IMR-90 (cell line): ENCODE measurements around the gene CCNA1. TPM values are rescaled to one million over a fixed set of nuclear protein-coding genes. Genes with fewer than 3 reads are reported as not detected.

Experiments
- ATAC-seq: fragments of 200-7000 bp; cut with Tn5 transposase; 2 replicates; pipeline ENCODE4 v1.9.1; 2020; ENCODE audit warnings: low read depth, mild to moderate bottlenecking, moderate library complexity
- BruUV-seq: library from RNA; stranded (reverse); fragments of 400-500 nt; replicated peaks from 2 replicates; lab custom pipeline; 2021; lab: Mats Ljungman, UMichigan
- CTCF ChIA-PET: fragments of 300-600 bp; formaldehyde crosslinking; extraction: SDS; loops from one replicate; lab custom pipeline; 2021; ENCODE audit warnings: antibody characterized with exemption; lab: Yijun Ruan, JAX
- POLR2A ChIA-PET: fragments of 300-600 bp; sonication (Branson Sonifier 250); formaldehyde crosslinking; loops from one replicate; lab custom pipeline; 2022; ENCODE audit warnings: antibody characterized with exemption; ENCODE audit not compliant: unreplicated experiment; lab: Charles Lee
- DNase-seq: peaks from one replicate; pipeline ENCODE4 v3.0.0; 2013
- H2AFZ ChIP-seq: replicated peaks from 2 replicates; pipeline ENCODE3; 2013; ENCODE audit warnings: low read length, mild to moderate bottlenecking; ENCODE audit not compliant: poor library complexity
- H2AK5ac ChIP-seq: 2 replicates; pipeline ENCODE4 v1.6.1; 2013; ENCODE audit warnings: low read depth, low read length, inconsistent platforms
- H2AK9ac ChIP-seq: replicated peaks from 2 replicates; pipeline ENCODE3; 2013; ENCODE audit warnings: mild to moderate bottlenecking, low read depth, low read length, moderate library complexity; ENCODE audit not compliant: poor library complexity
- H2BK120ac ChIP-seq: 2 replicates; pipeline ENCODE4 v1.6.1; 2013; ENCODE audit warnings: low read depth, low read length, inconsistent platforms
- H2BK15ac ChIP-seq: 3 replicates; pipeline ENCODE4 v1.6.1; 2013; ENCODE audit warnings: low read depth, low read length, inconsistent platforms
- H2BK20ac ChIP-seq: 2 replicates; pipeline ENCODE4 v1.6.1; 2013; ENCODE audit warnings: low read depth, mild to moderate bottlenecking, inconsistent platforms, low read length, moderate library complexity
- H2BK5ac ChIP-seq: 2 replicates; pipeline ENCODE4 v1.6.1; 2013; ENCODE audit warnings: mild to moderate bottlenecking, low read depth, low read length, inconsistent platforms; ENCODE audit not compliant: poor library complexity, severe bottlenecking
- H3K14ac ChIP-seq: replicated peaks from 2 replicates; pipeline ENCODE4 v1.6.1; 2013; ENCODE audit warnings: low read depth, low read length, inconsistent platforms
- H3K18ac ChIP-seq: 2 replicates; pipeline ENCODE4 v1.6.1; 2013; ENCODE audit warnings: low read depth, low read length, control low read depth
- H3K23ac ChIP-seq: 2 replicates; pipeline ENCODE4 v1.6.1; 2013; ENCODE audit warnings: low read depth, low read length, inconsistent platforms
- H3K27ac ChIP-seq: 2 replicates; pipeline ENCODE4 v1.5.1; 2013; ENCODE audit warnings: mild to moderate bottlenecking, control low read depth, low read length; ENCODE audit not compliant: insufficient read depth
- H3K27me3 ChIP-seq: 2 replicates; pipeline ENCODE4 v1.6.1; 2013; ENCODE audit warnings: low read length; ENCODE audit not compliant: control insufficient read depth, insufficient read depth
- H3K36me3 ChIP-seq: 2 replicates; pipeline ENCODE4 v1.6.1; 2013; ENCODE audit warnings: low read length, mixed read lengths; ENCODE audit not compliant: control insufficient read depth, insufficient read depth
- H3K4ac ChIP-seq: 2 replicates; pipeline ENCODE4 v1.6.1; 2013; ENCODE audit warnings: low read depth, low read length, inconsistent platforms
- H3K4me1 ChIP-seq: 2 replicates; pipeline ENCODE4 v1.6.1; 2013; ENCODE audit warnings: low read length, mixed read lengths; ENCODE audit not compliant: control insufficient read depth, insufficient read depth
- H3K4me2 ChIP-seq: 2 replicates; pipeline ENCODE4 v1.6.1; 2013; ENCODE audit warnings: low read depth, mild to moderate bottlenecking, control low read depth, low read length, moderate library complexity
- H3K4me3 ChIP-seq: 2 replicates; pipeline ENCODE4 v1.5.1; 2013; ENCODE audit warnings: low read depth, mild to moderate bottlenecking, control low read depth, low read length, moderate library complexity; ENCODE audit not compliant: insufficient read depth
- H3K56ac ChIP-seq: 2 replicates; pipeline ENCODE4 v1.6.1; 2013; ENCODE audit warnings: low read length, inconsistent platforms; ENCODE audit not compliant: insufficient read depth; ENCODE audit errors: extremely low read depth
- H3K79me1 ChIP-seq, 2 experiments: 2 replicates each; pipeline ENCODE4 v1.6.1; 2013; ENCODE audit warnings: low read length in 2 of 2, inconsistent platforms in 1 of 2, low read depth in 1 of 2
- H3K9ac ChIP-seq: 2 replicates; pipeline ENCODE4 v1.6.1; 2013; ENCODE audit warnings: low read depth, low read length, control low read depth
- H3K9me1 ChIP-seq: 2 replicates; pipeline ENCODE4 v1.6.1; 2013; ENCODE audit warnings: low read length, inconsistent platforms; ENCODE audit not compliant: insufficient read depth
- H3K9me3 ChIP-seq: 2 replicates; pipeline ENCODE4 v1.6.1; 2013; ENCODE audit warnings: low read length; ENCODE audit not compliant: control insufficient read depth, insufficient read depth
- H4K20me1 ChIP-seq: 2 replicates; pipeline ENCODE4 v1.6.1; 2013; ENCODE audit warnings: low read length, inconsistent platforms; ENCODE audit not compliant: insufficient read depth
- H4K5ac ChIP-seq: 2 replicates; pipeline ENCODE4 v1.6.1; 2013; ENCODE audit warnings: mild to moderate bottlenecking, low read depth, low read length, control low read depth
- H4K8ac ChIP-seq, 2 experiments: 2 replicates each; pipeline ENCODE4 v1.6.1; 2013; ENCODE audit warnings: low read depth in 2 of 2, low read length in 2 of 2, control low read depth in 1 of 2, inconsistent platforms in 1 of 2
- H4K91ac ChIP-seq: 2 replicates; pipeline ENCODE4 v1.6.1; 2013; ENCODE audit warnings: low read depth, low read length, inconsistent platforms; ENCODE audit not compliant: insufficient read depth
- BHLHE40 ChIP-seq: fragments of 150-350 bp; IDR thresholded peaks from 2 replicates; pipeline ENCODE4 v1.6.1; 2016; ENCODE audit warnings: mild to moderate bottlenecking, low read depth, low read length
- CEBPB ChIP-seq: IDR thresholded peaks from 2 replicates; pipeline ENCODE4 v1.6.1; 2012; ENCODE audit warnings: low read depth, low read length, improper control_type of control experiment
- CHD1 ChIP-seq: IDR thresholded peaks from 2 replicates; pipeline ENCODE4 v1.6.1; 2012; ENCODE audit warnings: low read depth, low read length, improper control_type of control experiment
- FOS ChIP-seq: fragments of 150-350 bp; IDR thresholded peaks from 2 replicates; pipeline ENCODE4 v1.6.1; 2016; ENCODE audit warnings: low read depth, low read length
- MAFK ChIP-seq: IDR thresholded peaks from 2 replicates; pipeline ENCODE4 v1.6.1; 2012; ENCODE audit warnings: low read depth, low read length, improper control_type of control experiment
- MAZ ChIP-seq: IDR thresholded peaks from 2 replicates; pipeline ENCODE4 v1.6.1; 2012; ENCODE audit warnings: low read depth, mild to moderate bottlenecking, low read length, improper control_type of control experiment, moderate library complexity, borderline replicate concordance
- MXI1 ChIP-seq: IDR thresholded peaks from 2 replicates; pipeline ENCODE4 v1.6.1; 2012; ENCODE audit warnings: low read depth, mild to moderate bottlenecking, low read length, moderate library complexity, borderline replicate concordance
- NFE2L2 ChIP-seq: fragments of 150-350 bp; IDR thresholded peaks from 2 replicates; pipeline ENCODE4 v1.6.1; 2016; ENCODE audit warnings: low read depth, mild to moderate bottlenecking, low read length
- POLR2A ChIP-seq: IDR thresholded peaks from 2 replicates; pipeline ENCODE4 v1.6.1; 2012; ENCODE audit warnings: mild to moderate bottlenecking, low read depth, low read length
- RAD21 ChIP-seq: IDR thresholded peaks from 2 replicates; pipeline ENCODE4 v1.6.1; 2012; ENCODE audit warnings: low read length, improper control_type of control experiment
- RCOR1 ChIP-seq: IDR thresholded peaks from 2 replicates; pipeline ENCODE4 v1.6.1; 2012; ENCODE audit warnings: mild to moderate bottlenecking, low read length, improper control_type of control experiment; ENCODE audit not compliant: insufficient replicate concordance
- RFX5 ChIP-seq: IDR thresholded peaks from 2 replicates; pipeline ENCODE4 v1.8.0; 2012; ENCODE audit warnings: low read depth, mild to moderate bottlenecking, low read length, moderate library complexity
- SMC3 ChIP-seq: fragments of 150-350 bp; IDR thresholded peaks from 2 replicates; pipeline ENCODE4 v1.6.1; 2016; ENCODE audit warnings: low read depth, mild to moderate bottlenecking, antibody characterized with exemption, low read length, moderate library complexity
- WGBS, 2 experiments: methylation state at CpG; one replicate each; pipeline versions ENCODE4 v1.1.5 to v1.1.7; 2013; ENCODE audit warnings: missing lambda C conversion rate in 2 of 2; ENCODE audit not compliant: insufficient read length in 1 of 2; ENCODE audit errors: extremely low coverage in 2 of 2; 5-methylcytosine and 5-hydroxymethylcytosine counted together
- dilution Hi-C: fragments of 300-500 bp; cut with HindIII; formaldehyde crosslinking; loops from one replicate; pipeline ENCODE4 v1.14.3; 2018; ENCODE audit warnings: low sequenced_read_pairs; ENCODE audit not compliant: unreplicated experiment
- in situ Hi-C: fragments of 300-500 bp; cut with MboI; formaldehyde crosslinking; loops from 3 replicates; pipeline ENCODE4 v1.14.3; 2019; ENCODE audit warnings: low sequenced_read_pairs, inconsistent platforms, mixed read lengths
- intact Hi-C: fragments of 100-400 bp; cut with micrococcal nuclease; formaldehyde crosslinking; loops from 2 replicates; pipeline ENCODE4 v1.10.0; 2022
- polyA plus RNA-seq, 3 experiments: library from polyadenylated mRNA; depleted of rRNA; stranded (reverse); fragments of >200 nt; gene quantifications; 2 replicates each; pipeline ENCODE4 v1.2.3, GENCODE V29; 2012; ENCODE audit warnings: low replicate concordance in 1 of 3
- total RNA-seq: library from RNA; depleted of rRNA; stranded (reverse); fragments of >200 nt; gene quantifications from 2 replicates; pipeline ENCODE4 v1.2.3, GENCODE V29; 2012
- TF ChIP-seq, protein P1 (sequence below): fragments of 150-350 bp; IDR thresholded peaks from 2 replicates; pipeline ENCODE4 v1.6.1; 2016; ENCODE audit warnings: low read depth, mild to moderate bottlenecking, low read length, moderate library complexity, borderline replicate concordance
- TF ChIP-seq, protein P2 (sequence below): conservative IDR thresholded peaks from 2 replicates; pipeline ENCODE4 v1.5.1; 2012; ENCODE audit warnings: mild to moderate bottlenecking, low read depth, low read length, improper control_type of control experiment

The CCNA1 gene
- total and polyA plus RNA-seq, 2 of the 4 experiments (the other 2 are of a cell fraction) = 0.07 TPM; not detected in 1

DNA sequence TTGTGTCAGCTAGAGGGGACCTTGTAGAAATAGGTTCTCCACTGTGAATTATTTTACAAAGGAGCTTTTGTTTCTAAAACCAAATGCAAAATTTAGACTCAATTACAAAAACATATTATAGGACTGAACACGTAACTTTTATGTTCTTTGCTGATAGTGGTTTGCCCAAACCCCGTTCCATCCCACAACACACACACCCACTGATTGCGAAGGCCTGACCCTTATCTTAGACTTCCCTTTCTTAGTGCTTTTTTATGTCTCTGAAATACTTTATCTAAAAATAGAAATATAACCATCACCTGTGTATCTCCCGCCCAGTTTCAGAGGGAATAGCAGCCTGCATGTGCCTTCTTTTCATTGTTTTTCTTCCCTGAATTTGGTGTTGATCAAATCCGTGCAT is 13.0 kb downstream of the CCNA1 start:
- H2AK5ac ChIP-seq = no peak overlapping the region
- WGBS, 2 experiments = no CpG with 5 or more reads among the region's 5 CpGs
- dilution Hi-C loops (no loop called here), in situ Hi-C loops (no loop called here), intact Hi-C loops (no loop called here)
- no peak overlapping the region for H4K91ac ChIP-seq
- H4K5ac ChIP-seq = no peak overlapping the region
- no peak overlapping the region for H3K27ac ChIP-seq
- H3K56ac ChIP-seq = no peak overlapping the region
- no peak overlapping the region for H3K4me2 ChIP-seq
- ATAC-seq (no peak), DNase-seq (no peak)
- no peaks in the 10 kb centered on the region for H3K9me1 ChIP-seq
- H3K79me1 ChIP-seq = no peaks in the 10 kb centered on the region
- no peak overlapping the region for H2BK120ac ChIP-seq
- peaks cover 2% of the 10 kb centered on the region; the same call in 1 of the 2 replicates for H3K27me3 ChIP-seq
- H2BK15ac ChIP-seq = no peak overlapping the region
- H4K8ac ChIP-seq = no peak overlapping the region
- H2AK9ac ChIP-seq = no peak overlapping the region
- no peak overlapping the region for H3K9ac ChIP-seq
- H3K9me3 ChIP-seq = no peaks in the 10 kb centered on the region
- no peak overlapping the region for H3K4me3 ChIP-seq
- no peak overlapping the region for H3K4ac ChIP-seq
- H2BK20ac ChIP-seq = no peak overlapping the region
- H3K14ac ChIP-seq = no peak overlapping the region
- ChIA-PET CTCF (no interaction called here), POLR2A (no interaction called here)
- no peak overlapping the region for H2BK5ac ChIP-seq
- no TSS peak for BruUV-seq
- no peaks in the 10 kb centered on the region for H4K20me1 ChIP-seq
- no peak overlapping the region for H3K23ac ChIP-seq
- no peaks in the 10 kb centered on the region for H3K36me3 ChIP-seq
- no peaks in the 10 kb centered on the region for H3K4me1 ChIP-seq
- H2AFZ ChIP-seq = no peak overlapping the region
- TF ChIP-seq MAFK (no peak), RAD21 (no peak), CHD1 (no peak), MXI1 (no peak), SMC3 (no peak), CEBPB (no peak), RCOR1 (no peak), BHLHE40 (no peak), NFE2L2 (no peak), MAZ (no peak), FOS (no peak), RFX5 (no peak), POLR2A (no peak)
- TF ChIP-seq, protein P1, sequence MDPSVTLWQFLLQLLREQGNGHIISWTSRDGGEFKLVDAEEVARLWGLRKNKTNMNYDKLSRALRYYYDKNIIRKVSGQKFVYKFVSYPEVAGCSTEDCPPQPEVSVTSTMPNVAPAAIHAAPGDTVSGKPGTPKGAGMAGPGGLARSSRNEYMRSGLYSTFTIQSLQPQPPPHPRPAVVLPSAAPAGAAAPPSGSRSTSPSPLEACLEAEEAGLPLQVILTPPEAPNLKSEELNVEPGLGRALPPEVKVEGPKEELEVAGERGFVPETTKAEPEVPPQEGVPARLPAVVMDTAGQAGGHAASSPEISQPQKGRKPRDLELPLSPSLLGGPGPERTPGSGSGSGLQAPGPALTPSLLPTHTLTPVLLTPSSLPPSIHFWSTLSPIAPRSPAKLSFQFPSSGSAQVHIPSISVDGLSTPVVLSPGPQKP = no peak
- TF ChIP-seq, protein P2, sequence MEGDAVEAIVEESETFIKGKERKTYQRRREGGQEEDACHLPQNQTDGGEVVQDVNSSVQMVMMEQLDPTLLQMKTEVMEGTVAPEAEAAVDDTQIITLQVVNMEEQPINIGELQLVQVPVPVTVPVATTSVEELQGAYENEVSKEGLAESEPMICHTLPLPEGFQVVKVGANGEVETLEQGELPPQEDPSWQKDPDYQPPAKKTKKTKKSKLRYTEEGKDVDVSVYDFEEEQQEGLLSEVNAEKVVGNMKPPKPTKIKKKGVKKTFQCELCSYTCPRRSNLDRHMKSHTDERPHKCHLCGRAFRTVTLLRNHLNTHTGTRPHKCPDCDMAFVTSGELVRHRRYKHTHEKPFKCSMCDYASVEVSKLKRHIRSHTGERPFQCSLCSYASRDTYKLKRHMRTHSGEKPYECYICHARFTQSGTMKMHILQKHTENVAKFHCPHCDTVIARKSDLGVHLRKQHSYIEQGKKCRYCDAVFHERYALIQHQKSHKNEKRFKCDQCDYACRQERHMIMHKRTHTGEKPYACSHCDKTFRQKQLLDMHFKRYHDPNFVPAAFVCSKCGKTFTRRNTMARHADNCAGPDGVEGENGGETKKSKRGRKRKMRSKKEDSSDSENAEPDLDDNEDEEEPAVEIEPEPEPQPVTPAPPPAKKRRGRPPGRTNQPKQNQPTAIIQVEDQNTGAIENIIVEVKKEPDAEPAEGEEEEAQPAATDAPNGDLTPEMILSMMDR = no peak
- no peak overlapping the region for H3K18ac ChIP-seq
